ENCODE results near the gene SPAG16.

DNA sequence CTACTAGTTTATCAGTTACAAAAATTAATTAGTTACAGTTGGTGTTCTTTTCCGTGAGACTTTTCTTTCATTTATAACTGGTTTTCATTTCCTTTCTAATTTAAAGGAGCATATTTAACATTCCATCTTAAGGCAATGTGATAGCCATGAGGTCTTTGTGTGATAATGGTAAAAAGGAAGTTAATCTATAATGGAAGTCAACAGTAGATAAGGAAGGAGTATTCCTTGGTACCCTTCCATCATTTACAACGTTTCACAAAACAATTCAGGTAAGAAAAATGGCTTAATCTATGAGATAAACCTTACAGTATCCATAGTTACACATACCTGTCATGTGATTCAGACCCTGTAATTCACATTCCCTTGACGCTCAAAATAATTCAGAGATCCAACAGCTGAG is 601.2 kb downstream of the SPAG16 start:
- TF ChIP-seq, protein P1, sequence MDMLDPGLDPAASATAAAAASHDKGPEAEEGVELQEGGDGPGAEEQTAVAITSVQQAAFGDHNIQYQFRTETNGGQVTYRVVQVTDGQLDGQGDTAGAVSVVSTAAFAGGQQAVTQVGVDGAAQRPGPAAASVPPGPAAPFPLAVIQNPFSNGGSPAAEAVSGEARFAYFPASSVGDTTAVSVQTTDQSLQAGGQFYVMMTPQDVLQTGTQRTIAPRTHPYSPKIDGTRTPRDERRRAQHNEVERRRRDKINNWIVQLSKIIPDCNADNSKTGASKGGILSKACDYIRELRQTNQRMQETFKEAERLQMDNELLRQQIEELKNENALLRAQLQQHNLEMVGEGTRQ (IDR thresholded peaks at IDR 0.05; ENCODE audit: low read depth, low read length) = no peak
- TF ChIP-seq, protein P1 (CRISPR knock-in tag; IDR thresholded peaks at IDR 0.05; ENCODE audit: borderline replicate concordance) = no peak
- TF ChIP-seq YY1 (IDR thresholded peaks at IDR 0.05; ENCODE audit: insufficient read depth, insufficient replicate concordance, low read depth, low read length) (no peak), POLR2A (IDR thresholded peaks at IDR 0.05; ENCODE audit: insufficient read depth in 1 of 2, low read depth in 2 of 2, low read length in 2 of 2) (no peak), CCAR2 (optimal IDR thresholded peaks at IDR 0.05; ENCODE audit: low read depth, low read length) (no peak), CHD2 (IDR thresholded peaks at IDR 0.05; ENCODE audit: low read depth, low read length) (no peak), FOXK2 (IDR thresholded peaks at IDR 0.05) (no peak), TCF7 (IDR thresholded peaks at IDR 0.05; ENCODE audit: low read depth) (no peak)
- TF ChIP-seq, protein P2, sequence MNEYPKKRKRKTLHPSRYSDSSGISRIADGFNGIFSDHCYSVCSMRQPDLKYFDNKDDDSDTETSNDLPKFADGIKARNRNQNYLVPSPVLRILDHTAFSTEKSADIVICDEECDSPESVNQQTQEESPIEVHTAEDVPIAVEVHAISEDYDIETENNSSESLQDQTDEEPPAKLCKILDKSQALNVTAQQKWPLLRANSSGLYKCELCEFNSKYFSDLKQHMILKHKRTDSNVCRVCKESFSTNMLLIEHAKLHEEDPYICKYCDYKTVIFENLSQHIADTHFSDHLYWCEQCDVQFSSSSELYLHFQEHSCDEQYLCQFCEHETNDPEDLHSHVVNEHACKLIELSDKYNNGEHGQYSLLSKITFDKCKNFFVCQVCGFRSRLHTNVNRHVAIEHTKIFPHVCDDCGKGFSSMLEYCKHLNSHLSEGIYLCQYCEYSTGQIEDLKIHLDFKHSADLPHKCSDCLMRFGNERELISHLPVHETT (CRISPR knock-in tag; conservative IDR thresholded peaks at IDR 0.05) = no peak
- TF ChIP-seq, protein P3, sequence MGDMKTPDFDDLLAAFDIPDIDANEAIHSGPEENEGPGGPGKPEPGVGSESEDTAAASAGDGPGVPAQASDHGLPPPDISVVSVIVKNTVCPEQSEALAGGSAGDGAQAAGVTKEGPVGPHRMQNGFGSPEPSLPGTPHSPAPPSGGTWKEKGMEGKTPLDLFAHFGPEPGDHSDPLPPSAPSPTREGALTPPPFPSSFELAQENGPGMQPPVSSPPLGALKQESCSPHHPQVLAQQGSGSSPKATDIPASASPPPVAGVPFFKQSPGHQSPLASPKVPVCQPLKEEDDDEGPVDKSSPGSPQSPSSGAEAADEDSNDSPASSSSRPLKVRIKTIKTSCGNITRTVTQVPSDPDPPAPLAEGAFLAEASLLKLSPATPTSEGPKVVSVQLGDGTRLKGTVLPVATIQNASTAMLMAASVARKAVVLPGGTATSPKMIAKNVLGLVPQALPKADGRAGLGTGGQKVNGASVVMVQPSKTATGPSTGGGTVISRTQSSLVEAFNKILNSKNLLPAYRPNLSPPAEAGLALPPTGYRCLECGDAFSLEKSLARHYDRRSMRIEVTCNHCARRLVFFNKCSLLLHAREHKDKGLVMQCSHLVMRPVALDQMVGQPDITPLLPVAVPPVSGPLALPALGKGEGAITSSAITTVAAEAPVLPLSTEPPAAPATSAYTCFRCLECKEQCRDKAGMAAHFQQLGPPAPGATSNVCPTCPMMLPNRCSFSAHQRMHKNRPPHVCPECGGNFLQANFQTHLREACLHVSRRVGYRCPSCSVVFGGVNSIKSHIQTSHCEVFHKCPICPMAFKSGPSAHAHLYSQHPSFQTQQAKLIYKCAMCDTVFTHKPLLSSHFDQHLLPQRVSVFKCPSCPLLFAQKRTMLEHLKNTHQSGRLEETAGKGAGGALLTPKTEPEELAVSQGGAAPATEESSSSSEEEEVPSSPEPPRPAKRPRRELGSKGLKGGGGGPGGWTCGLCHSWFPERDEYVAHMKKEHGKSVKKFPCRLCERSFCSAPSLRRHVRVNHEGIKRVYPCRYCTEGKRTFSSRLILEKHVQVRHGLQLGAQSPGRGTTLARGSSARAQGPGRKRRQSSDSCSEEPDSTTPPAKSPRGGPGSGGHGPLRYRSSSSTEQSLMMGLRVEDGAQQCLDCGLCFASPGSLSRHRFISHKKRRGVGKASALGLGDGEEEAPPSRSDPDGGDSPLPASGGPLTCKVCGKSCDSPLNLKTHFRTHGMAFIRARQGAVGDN (CRISPR knock-in tag; IDR thresholded peaks at IDR 0.05) = no peak
